Measurements from ENCODE around the gene MIA3. TPM values are rescaled to one million over a fixed set of nuclear protein-coding genes. Genes with fewer than 3 reads are reported as not detected.

MIA3 gene
- total RNA-seq, 4 donors from 2014 or later: 29.9 to 62.3 (median 46.1) TPM

- peaks cover 60% of the 10 kb centered on the region for H3K36me3 ChIP-seq
- no peak for DNase-seq (ENCODE audit: low spot score in 2 of 2)
- peaks cover 3% of the 10 kb centered on the region for H3K4me1 ChIP-seq
- WGBS: 62% methylated on average over 2 of the region's 2 CpGs
- TF ChIP-seq POLR2AphosphoS5 (IDR thresholded peaks at IDR 0.05): no peak
- TF ChIP-seq POLR2A (IDR thresholded peaks at IDR 0.05): no peak
- TF ChIP-seq EP300 (IDR thresholded peaks at IDR 0.05): no peak
- TF ChIP-seq CTCF (IDR thresholded peaks at IDR 0.05): no peak
- H3K27me3 ChIP-seq: no peaks in the 10 kb centered on the region
- no peaks in the 10 kb centered on the region for H3K9me3 ChIP-seq
- no peak overlapping the region for H3K4me3 ChIP-seq
- no peak overlapping the region for H3K27ac ChIP-seq
Measured at GRCh38 chr1:222632749-222633148, 14.9 kb downstream of the MIA3 start.

DNA sequence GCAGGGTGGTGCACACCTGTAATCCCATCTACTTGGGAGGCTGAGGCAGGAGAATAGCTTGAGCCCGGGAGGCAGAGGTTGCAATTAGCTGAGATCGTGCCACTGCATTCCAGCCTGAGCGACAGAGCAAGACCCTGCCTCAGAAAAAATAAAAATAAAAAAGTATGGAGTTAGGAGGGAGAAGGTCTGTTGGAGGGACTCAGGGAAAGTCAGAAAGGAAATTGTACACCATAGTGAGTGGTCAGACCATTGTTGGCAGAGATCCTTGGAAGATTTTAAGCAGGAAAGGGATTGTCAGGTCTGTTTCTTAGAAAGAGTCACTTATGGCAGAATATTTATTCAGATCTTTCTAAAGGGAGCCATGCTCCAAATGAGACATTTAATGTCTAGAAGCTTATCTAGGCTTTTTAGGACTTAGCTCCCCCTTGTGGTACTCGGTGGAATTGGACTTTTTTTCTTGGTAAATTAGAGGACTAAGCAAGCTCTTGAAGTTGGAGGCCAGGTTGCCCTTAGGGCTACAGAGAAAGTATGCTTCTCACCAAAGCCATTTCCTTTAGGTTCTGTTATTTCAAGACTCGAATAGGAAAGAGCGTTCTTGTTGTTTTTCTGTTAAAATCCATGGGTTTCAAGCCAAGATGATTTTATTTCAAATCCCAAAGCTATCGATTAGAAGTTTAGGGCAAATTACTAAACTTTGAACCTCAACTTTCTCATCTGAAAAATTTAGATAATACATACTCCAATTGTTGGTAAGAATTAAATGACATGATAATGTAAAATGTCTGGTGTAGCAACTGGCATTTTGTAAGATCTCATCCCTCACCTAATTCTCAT lies 16.5 kb downstream of the MIA3 start:
- Histone ChIP-seq H3K36me3 (peaks cover 48% of the 10 kb centered on the region), H3K9me3 (no peaks in the 10 kb centered on the region), H3K27ac (no peak overlapping the region), H3K4me3 (no peak overlapping the region), H3K4me1 (peaks cover 3% of the 10 kb centered on the region), H3K27me3 (no peaks in the 10 kb centered on the region)
- WGBS: 47% methylated on average over 7 of the region's 7 CpGs
- DNase-seq (ENCODE audit: low spot score in 2 of 2): no peak
- TF ChIP-seq POLR2AphosphoS5 (IDR thresholded peaks at IDR 0.05): no peak
- peak; percentile 83 to 85 for TF ChIP-seq CTCF (IDR thresholded peaks at IDR 0.05)

GRCh38 chr1:222641269-222641948 lies 23.5 kb downstream of the MIA3 start:
- WGBS: 53% methylated on average over 5 of the region's 5 CpGs
- no peaks in the 10 kb centered on the region for H3K9me3 ChIP-seq
- H3K4me3 ChIP-seq: no peak overlapping the region
- DNase-seq (ENCODE audit: low spot score in 2 of 2): no peak
- no peaks in the 10 kb centered on the region for H3K27me3 ChIP-seq
- H3K27ac ChIP-seq: no peak overlapping the region
- TF ChIP-seq EP300 (IDR thresholded peaks at IDR 0.05) (no peak), POLR2AphosphoS5 (IDR thresholded peaks at IDR 0.05) (no peak), POLR2A (IDR thresholded peaks at IDR 0.05) (no peak), CTCF (IDR thresholded peaks at IDR 0.05) (no peak)
- H3K36me3 ChIP-seq: peaks cover 5% of the 10 kb centered on the region
- peaks cover 23% of the 10 kb centered on the region for H3K4me1 ChIP-seq

GRCh38 chr1:222642468-222642867 lies 24.6 kb downstream of the MIA3 start:
- WGBS: 75% methylated on average over 1 of the region's 1 CpG

More at GRCh38 chr1:222642468-222642867, 24.6 kb downstream of the MIA3 start:
- H3K27ac ChIP-seq: no peak overlapping the region
- H3K27me3 ChIP-seq: no peaks in the 10 kb centered on the region
- TF ChIP-seq CTCF (IDR thresholded peaks at IDR 0.05) (no peak), POLR2AphosphoS5 (IDR thresholded peaks at IDR 0.05) (no peak)
- peaks cover 23% of the 10 kb centered on the region for H3K4me1 ChIP-seq
- no peak for DNase-seq (ENCODE audit: low spot score in 2 of 2)
- no peak overlapping the region for H3K4me3 ChIP-seq
- H3K9me3 ChIP-seq: no peaks in the 10 kb centered on the region
- H3K36me3 ChIP-seq: peaks cover 10% of the 10 kb centered on the region
